Dermis microvascular lymphatic vessel endothelial cell (primary cell): ENCODE data around the gene C19orf53. TPM values are rescaled to one million over a fixed set of nuclear protein-coding genes. Genes with fewer than 3 reads are reported as not detected.
"Not testable (repeated sequence)": the region's sequence is repeated elsewhere in the genome, so short reads cannot be mapped to it uniquely, and the experiment has no call there.

ENCODE experiments used
- DNase-seq, 2 donors: peaks; one replicate each; pipeline versions ENCODE4 v3.0.0 to v3.0.0-alpha.2; 2010; ENCODE audit warnings: low read depth in 2 of 2
- total RNA-seq: library from RNA; depleted of rRNA; stranded (reverse); fragments of >200 nt; gene quantifications from 2 replicates; pipeline ENCODE4 v1.2.1, GENCODE V29; 2014

The C19orf53 gene
- total RNA-seq, result 32.9 and 34.5 TPM in 2 replicates

GRCh38 chr19:13774217-13775191 lies at the start of gene C19orf53:
Gene C19orf53 (plus strand): TSS chr19:13774456. CDS start chr19:13774478, 22 bp downstream.
- DNase-seq, result peak; percentile 90 to 93

- no peak for DNase-seq
These were observed 47.9 kb upstream of the C19orf53 start for GRCh38 chr19:13726323-13726722.

DNA sequence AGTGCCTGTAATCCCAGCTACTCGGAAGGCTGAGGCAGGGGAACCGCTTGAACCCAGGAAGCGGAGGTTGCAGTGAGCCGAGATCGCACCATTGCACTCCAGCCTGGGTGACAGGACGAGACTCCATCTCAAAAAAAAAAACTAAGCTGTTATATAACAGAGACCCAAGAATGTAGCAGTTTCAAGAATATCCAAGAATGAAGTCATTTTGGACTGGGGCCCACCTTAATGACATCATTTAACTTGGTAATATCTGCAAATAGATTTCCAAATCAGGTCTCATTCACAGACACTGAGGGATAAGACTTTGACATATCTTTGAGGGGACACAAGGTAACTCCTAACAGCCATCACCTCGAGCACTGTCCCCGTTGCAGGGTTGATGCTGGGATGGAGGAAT lies 46.5 kb upstream of the C19orf53 start:
- no peak for DNase-seq

DNA sequence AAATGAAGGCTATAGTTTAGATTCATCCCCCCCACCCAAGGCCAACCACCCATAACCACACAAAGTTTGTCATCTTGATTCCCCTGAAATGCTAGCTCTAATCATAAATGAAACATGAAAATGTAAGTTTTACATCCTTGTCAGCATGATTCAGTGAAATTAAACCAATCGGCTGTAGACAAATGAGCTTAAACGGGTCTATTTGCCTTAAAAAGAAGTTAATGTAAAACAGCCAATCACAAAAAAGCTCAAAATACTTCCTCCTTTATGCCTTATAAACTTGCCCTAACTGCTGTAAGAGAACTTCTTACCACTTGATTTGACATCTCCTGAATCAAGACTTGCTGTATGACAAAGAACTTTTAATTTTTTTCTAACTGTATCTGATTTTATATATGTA lies 44.4 kb upstream of the C19orf53 start:
- DNase-seq, result no peak

- DNase-seq, result peak; percentile 84 to 96
These were observed 42.9 kb upstream of the C19orf53 start for GRCh38 chr19:13731147-13731964.

GRCh38 chr19:13732337-13732736 lies 41.9 kb upstream of the C19orf53 start:
- DNase-seq, result no peak

DNA sequence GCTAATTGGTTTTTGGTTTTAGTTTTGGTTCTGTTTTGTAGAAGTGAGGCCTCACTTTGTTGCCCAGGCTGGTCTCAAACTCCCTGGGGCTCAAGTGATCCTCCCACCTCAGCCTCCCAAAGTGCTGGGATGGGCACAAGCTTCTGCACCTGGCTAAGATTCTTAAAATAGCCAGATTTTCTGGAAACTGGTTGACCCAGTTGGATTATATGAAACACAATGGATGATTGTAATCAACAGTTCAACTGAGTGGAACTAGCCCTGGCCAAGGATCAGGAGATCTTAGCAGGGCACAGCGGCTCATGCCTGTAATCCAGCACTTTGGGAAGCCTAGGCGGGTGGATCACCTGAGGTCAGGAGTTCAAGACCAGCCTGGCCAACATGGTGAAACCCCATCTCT lies 39.5 kb upstream of the C19orf53 start:
- no peak for DNase-seq

- DNase-seq, result no peak
These were observed 36.2 kb upstream of the C19orf53 start for GRCh38 chr19:13738073-13738472.

GRCh38 chr19:13741893-13742292 lies 32.4 kb upstream of the C19orf53 start:
- no peak for DNase-seq

DNA sequence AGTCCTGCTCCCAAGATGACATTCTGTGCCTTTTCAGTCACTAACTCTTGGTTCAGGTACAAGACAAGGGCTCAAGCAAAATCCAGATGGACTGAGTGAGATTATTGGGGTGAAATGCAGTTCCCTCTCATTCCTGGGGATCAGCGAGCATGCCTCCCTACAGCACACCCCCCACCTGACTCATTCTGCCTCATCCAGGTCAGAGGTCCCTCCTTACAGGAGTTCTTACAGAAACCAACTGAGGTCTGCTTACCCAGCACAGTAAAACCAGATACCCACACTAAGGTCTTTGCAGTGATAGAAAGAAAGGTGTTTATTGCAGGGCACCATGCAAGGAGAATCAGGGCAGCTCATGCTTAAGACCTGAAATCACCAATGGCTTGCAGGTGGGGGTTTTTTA lies 31.5 kb upstream of the C19orf53 start:
- no peak for DNase-seq

- DNase-seq, result peak in 1 of 2 donors; percentile 32
These were observed 30.1 kb upstream of the C19orf53 start for GRCh38 chr19:13744174-13744573.

DNA sequence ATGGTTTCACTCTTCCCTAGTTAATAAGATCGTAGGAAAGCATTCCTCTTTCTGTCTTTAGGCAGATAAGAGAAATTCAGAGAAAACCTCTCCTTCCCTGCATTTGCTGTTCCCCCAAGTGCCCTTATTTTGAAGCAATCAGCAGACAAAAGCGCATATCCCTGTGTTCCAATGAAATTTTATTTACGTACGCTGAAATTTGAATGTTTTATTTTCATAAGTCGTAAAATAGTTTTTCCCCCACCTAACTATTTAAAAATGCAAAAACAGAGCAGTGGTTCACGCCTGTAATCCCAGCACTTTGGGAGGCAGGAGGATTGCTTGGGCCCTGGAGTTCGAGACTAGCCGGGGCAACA lies 27.2 kb upstream of the C19orf53 start:
- no peak for DNase-seq

GRCh38 chr19:13748169-13748828 lies 26.0 kb upstream of the C19orf53 start:
- DNase-seq, result peak in 1 of 2 donors; percentile 46

DNA sequence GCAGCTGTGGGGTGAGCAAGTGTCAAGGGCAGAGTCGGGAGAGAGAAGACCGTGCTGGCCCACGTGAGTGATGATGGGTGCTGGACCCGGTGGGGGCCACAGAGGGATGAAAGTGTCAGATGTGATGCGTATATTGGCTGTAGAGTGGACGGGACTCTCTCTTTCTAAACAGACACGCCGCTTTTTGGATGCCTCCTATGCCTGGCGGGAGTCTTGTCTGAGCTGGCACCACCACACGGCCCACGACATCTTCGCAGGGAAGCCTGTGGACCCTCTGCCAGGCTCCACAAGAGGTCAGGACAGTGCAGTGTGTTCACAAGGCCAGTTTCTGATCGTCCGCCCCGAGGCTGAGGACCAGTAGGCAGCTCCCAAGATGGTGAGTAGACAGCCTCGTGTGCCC lies 22.8 kb upstream of the C19orf53 start:
- no peak for DNase-seq

DNA sequence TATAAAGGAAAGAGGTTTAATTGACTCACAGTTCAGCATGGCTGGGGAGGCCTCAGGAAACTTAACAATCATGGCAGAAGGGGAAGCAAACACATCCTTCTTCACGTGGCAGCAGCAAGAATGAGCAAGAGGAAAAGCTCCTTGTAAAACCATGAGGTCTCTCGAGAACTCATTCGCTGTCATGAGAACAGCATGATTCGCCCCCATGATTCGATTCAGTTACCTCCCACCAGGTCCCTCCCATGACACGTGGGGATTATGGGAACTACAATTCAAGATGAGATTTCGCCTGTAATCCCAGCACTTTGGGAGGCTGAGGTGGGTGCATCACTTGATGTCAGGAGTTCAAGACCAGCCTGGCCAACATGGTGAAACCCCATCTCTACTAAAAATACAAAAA lies 20.6 kb upstream of the C19orf53 start:
- not testable (repeated sequence) for DNase-seq

GRCh38 chr19:13756210-13756609 lies 18.0 kb upstream of the C19orf53 start:
- DNase-seq, result no peak

DNA sequence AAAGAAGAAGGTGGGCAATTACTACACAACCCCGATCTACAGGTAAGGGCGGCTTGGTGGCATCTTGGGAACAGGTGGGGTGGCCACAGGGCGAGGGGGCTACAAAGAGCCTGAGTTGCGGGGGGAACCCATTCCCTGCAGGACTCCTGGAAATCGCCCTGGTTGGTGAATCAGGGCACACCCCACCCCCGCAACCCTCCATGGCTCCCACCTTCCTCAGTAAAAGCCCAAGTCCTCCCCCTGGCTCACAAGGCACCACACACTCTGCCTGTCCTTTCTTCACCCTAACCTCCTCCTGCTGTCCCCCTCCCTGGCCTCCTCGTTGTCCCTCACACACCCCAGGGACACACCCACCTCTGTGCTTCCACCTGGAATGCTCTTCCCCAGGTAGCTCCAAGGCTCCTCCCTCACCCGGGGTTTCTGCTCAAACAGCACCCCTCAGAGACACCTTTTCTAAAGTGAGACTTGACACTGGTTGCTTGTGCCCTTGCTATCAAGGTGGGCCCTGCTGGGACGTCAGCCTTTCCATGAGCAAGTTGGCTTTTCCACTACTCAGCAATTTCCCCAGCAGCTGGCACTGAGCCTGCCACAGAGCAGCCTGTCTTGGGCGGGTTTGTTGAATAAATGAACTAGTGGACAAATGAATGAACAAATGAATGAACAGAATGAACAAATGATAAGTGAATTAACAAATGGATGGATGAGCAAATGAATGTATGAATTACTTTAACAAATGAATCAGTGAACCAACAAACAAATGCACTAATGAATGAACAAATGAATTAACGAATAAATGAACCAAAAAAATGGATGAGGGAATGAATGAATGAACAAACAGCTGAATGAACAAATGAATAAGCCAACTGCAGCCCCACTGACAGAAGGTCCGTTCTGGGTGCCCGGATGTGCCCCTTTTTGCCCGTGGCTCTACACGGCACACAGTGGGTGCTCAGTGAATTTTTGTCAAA lies 16.2 kb upstream of the C19orf53 start:
- no peak for DNase-seq

GRCh38 chr19:13758795-13759194 lies 15.5 kb upstream of the C19orf53 start:
- DNase-seq, result no peak

GRCh38 chr19:13761423-13761822 lies 12.8 kb upstream of the C19orf53 start:
- DNase-seq, result no peak

GRCh38 chr19:13762635-13763235 lies 11.5 kb upstream of the C19orf53 start:
- no peak for DNase-seq
